ENCODE results near the gene NKD1.

NKD1 gene

GRCh38 chr16:50583211-50583610 is 35.0 kb downstream of the NKD1 start:
- no peak for DNase-seq

GRCh38 chr16:50584033-50584722 is 36.0 kb downstream of the NKD1 start:
- DNase-seq, result no peak

DNA sequence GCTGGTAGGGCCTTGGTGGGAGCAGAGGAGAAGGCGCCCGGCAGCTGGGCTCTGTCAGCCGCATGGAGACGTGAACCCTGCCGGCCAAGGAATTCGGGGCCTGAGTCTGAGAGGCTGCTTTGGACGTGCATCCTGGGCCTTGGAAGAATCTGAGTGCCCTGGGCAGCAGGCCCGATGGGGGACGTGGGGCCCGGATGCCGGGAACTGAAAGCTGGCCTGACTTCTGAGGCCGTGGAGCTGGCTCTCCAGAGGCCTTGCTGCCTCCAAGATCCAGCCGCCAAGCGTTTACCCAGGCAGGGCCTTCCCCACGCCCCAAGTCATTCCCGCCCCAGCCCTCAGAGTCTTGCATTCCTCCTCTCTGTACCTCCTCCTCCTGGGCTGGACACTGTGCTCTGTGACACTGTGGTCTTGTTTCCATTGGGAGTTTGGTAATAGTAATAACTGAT is 37.2 kb downstream of the NKD1 start:
- no peak for DNase-seq

DNA sequence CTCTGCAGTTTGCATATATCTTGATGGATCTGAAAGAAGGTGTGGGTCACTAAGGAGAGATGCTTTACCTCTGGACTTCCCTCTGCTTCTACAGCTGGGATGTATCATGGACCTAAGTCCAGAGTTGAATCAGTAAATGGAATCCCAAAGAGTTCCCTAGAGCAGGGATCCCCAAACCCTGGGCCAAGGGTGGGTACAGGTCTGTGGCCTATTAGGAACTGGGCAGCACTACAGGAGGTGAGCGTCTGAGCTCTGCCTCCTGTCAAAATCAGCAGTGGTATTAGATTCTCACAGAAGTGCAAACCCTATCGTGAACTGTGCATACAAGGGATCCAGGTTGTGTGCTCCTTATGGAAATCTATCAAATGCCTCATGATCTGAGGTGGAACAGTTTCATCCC is 39.3 kb downstream of the NKD1 start:
- DNase-seq, result no peak

DNA sequence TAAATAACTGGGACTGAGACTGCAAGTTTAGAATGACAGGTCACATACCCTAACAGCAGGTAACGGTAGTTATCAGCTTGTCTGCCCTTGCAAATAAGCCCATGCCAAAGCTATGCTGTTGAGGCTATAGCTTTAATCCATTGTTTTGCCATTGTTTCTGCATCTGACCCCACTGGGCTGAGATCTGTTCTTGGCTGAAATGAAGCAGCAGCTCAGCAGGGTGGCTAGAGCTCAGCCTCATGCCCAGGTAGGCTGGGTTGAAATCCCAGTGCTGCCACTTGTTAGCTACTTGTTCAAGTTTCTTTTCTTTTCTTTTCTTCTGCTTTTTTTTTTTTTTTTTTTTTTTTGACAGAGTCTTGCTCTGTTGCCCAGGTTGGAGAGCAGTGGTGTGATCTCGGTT is 40.1 kb downstream of the NKD1 start:
- no peak for DNase-seq

DNA sequence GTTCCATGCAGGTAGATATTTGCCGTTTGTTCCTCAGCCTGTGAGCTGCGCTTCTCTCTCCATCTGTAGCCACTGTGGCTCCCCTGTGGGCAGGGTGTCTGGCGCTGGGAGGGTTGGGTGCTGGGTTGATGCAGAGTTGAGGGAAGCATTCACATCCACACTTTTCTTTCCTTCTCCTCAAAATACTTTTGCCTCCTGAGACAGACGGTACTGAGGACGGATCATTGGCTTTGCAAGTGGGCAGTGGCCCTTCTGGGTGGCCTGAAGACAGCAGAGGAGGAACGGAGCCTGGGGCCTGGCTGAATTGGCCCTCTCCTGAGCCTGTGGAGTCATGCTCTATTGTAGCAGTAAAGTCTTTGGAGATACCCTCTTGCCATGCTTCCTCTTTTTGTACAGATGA is 43.0 kb downstream of the NKD1 start:
- no peak for DNase-seq

- peak; percentile 8 for DNase-seq
Observed at GRCh38 chr16:50591800-50592771, 43.9 kb downstream of the NKD1 start.

- no peak for DNase-seq
Observed at GRCh38 chr16:50592996-50593395, 44.8 kb downstream of the NKD1 start.

DNA sequence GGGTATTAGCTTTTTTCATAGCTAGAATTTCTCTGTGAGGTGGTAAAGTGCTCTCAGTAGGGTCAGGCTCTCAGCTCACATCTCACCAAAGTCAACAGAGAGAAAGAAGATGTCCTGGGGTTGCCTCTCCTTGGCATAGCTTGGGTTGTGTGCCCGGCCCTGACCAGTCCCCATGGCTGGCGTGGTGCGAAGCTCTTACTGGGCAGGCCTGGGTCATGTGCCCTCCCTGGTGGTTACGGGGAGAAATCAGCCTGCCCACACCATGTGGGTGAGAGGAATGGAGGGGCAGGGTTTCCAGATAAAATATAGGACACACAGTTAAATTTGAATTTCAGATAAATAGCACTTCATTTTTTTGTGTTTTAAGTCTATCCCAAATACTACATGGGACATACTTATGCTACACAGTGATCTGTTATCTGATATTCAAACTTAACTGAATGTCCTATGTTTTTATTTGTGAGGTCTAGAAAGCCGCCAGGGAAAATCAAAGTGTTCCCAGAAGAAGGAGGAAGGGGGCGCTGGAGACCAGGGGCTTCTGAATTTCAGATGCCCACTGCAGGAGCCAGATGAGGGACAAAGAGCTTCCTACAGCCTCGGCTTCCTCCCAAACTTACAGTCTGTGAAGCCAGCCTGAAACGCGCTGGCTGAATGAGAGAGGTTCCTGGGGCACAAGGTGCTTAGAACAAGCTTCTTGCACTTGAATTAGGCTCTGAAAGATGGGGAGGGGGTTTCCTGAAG is 45.4 kb downstream of the NKD1 start:
- DNase-seq, result no peak

GRCh38 chr16:50594308-50595260 is 46.4 kb downstream of the NKD1 start:
- DNase-seq, result no peak

DNA sequence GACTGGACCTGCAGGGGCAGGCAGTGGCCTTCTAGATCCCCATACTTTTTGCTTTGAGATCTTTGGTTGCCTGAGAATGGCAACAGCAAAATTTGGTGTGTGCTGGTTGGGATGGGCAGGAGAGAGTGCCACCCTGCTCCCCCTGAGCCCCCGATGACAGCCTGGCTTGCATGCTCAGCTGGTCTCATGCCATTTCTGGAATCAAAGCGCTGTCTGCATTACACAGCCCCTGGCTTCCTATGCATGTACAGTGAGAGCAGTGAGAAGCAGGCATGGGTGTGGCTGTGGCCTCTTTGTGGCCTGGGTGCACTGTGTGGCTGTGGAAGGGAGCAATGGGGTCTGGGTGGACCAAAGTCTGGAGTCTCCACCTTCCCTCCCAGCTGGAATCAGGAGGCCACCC is 47.7 kb downstream of the NKD1 start:
- DNase-seq, result no peak

DNA sequence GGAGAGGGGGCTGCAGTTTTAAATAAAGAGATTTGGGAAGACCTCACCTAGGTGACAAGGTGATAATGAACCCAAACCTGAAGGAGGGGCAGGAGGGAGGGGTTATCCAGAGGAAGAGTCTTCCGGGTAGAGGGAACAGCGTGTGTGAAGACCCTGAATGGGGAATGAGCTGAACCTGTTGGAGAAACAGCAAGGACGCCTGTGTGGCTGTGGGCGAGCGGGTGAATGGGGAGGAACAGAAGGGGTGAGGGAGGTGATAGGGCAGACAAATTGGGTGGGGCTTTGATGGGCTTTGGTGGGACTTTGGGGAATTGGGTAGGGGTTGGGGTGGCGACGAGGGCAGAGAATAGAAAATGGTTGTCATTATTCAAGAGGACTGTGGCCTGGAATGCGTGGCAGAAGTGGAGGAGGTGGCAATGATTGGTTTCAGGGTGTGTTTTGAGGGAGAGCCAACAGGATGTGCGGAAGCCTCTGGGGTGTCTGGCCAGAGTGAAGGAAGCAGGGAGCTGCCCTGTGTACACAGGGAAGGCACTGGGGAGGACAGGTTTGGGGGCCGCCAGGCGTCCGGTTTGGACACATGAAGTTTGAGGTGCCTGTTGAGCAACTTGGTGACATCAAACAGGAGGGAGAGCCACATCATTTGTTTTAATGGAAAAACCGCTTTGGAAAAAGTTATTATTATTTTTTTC is 48.7 kb downstream of the NKD1 start:
- DNase-seq, result no peak

DNA sequence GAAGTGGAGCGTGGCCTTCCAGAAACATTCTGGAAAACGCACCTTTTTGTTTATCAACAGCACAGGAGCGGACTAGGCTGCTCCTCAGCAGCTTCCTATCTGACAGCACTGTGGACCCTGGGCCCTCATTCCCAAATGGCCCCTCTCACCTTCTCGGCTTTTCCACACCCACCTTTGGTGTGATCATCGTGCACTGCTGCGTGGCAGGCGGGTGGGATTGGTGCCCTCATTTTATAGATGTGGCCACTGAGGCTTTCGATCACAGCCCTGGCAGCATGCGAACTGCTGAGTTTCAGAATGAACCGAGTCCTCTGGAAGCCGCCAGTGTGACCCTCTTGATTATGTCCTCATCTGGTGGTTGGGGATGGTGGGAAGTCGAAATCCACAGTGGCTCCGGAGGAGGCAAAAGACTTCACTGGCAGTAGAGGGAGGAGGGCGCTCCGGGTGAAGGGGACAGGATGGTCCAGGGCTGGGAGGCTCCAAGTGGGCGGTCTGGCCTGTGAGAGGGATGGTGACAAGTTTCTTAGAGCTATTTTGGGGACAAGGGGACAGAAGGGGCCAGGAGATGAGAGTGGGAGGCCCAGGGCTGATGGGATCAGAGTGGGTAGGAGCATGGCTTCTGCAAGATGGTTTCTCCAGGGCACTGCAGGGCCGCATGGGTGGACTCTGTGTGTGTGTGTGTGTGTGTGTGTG is 49.5 kb downstream of the NKD1 start:
- no peak for DNase-seq

DNA sequence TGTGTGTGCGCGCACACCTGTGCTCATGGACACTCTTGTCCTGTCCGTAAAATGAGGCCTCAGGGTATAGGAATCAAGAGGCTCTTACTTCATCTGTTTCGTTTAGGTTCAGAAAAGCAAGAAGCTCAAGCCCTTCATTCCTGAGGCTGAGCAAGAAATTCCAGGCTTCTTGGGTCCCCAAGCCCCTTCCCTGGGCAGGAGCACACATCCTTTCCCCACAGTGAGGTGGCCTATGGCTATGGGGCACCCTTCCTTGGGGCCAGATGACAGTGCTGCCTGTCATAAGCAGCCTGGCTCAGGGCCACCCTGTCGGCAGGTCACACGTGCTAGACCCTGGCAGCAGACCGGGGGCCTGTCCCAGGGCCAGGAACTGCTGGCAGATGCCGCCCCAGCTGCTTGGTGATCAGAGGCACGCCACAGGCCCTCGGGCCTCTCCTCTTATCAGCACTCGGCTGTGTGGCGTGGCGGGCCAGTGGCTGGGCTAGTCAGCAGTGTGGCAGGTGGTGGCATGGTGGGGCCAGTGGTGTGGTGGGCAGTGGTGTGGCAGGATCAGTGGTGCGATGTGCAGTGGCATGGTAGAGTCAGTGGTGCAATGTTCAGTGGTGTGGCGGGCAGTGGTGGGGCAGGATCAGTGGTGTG is 50.2 kb downstream of the NKD1 start:
- DNase-seq, result no peak

- DNase-seq, result no peak
Observed at GRCh38 chr16:50598936-50599361, 50.8 kb downstream of the NKD1 start.

GRCh38 chr16:50599494-50599893 is 51.3 kb downstream of the NKD1 start:
- no peak for DNase-seq

GRCh38 chr16:50600582-50601283 is 52.5 kb downstream of the NKD1 start:
- no peak for DNase-seq

DNA sequence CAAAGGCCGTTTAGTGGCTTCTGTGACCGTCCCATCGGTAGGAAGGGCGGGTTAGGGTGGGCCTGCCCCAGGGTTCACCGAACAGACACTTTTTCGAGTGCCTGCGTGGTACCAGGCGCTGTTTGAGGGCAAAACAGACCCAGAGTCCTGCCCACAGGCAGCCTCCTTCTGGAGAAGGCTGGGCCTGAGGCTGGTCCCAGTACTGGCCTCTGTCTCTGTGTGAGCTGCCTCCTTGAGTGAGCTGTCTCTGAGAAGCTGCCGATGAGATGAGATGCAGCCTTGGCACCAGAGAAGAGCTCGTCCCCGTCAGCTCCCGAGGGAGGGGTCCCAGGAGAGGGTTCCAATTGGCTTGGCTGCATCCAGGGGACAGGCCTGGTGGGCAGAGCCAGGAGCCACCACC is 53.1 kb downstream of the NKD1 start:
- no peak for DNase-seq

DNA sequence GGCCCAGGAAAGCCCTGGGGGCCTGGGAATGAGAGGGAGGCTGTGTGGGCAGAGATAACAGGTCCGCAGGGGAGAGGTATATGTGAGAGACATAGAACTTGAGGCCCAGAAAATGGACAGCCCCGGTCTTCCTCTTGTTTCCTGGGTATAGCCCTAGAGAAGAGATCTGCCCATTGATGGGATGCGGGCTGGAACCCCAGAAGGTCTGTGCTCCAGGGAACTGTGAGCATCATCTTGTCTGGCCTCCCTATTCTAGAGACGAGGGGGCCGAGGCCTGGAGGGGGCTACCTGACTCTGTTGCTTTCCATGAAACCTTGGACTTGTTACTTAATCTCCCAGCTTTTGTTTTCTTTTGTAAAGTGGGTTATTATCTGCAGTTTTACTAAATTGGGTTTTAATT is 53.9 kb downstream of the NKD1 start:
- DNase-seq, result no peak

Data from NCI-H1436 (cell line).